Endothelial cell of umbilical vein (primary cell): ENCODE data around the gene FAM50B. TPM values are rescaled to one million over a fixed set of nuclear protein-coding genes. Genes with fewer than 3 reads are reported as not detected.

Experiments used
- BruUV-seq: library from RNA; stranded (reverse); fragments of 400-500 nt; replicated peaks from 2 replicates; lab custom pipeline; 2021; lab: Mats Ljungman, UMichigan
- CTCF ChIA-PET: fragments of 300-600, 350-600 bp; sonication (Branson Sonifier 250); formaldehyde crosslinking; loops from one replicate; lab custom pipeline; 2021; ENCODE audit warnings: antibody characterized with exemption, inconsistent platforms; lab: Charles Lee
- POLR2A ChIA-PET: fragments of 300-600, 350-600 bp; sonication (Branson Sonifier 250); formaldehyde crosslinking; loops from one replicate; lab custom pipeline; 2021; ENCODE audit warnings: antibody characterized with exemption, inconsistent platforms; lab: Charles Lee
- DNase-seq: peaks from one replicate; pipeline ENCODE4 v3.0.0-alpha.2; 2011; ENCODE audit warnings: low read depth, low spot score
- FAIRE-seq: peaks from 2 replicates; lab custom pipeline; 2011; peaks lifted over from hg19 to GRCh38; lab: Jason Lieb, UNC
- H2AFZ ChIP-seq: 2 replicates; pipeline ENCODE4 v1.6.0; 2012; ENCODE audit warnings: low read depth, low read length, control low read depth, inconsistent platforms
- H3K27ac ChIP-seq: 2 replicates; pipeline ENCODE4 v1.5.1; 2011; ENCODE audit warnings: low read depth, mild to moderate bottlenecking, control low read depth, low read length, moderate library complexity; ENCODE audit not compliant: insufficient read depth
- H3K27me3 ChIP-seq, 2 experiments: 2 replicates each; pipeline versions ENCODE4 v1.6.0 to v1.6.1; 2011; ENCODE audit warnings: low read length in 2 of 2, mixed read lengths in 1 of 2; ENCODE audit not compliant: control insufficient read depth in 2 of 2, insufficient read depth in 2 of 2
- H3K36me3 ChIP-seq, 2 experiments: 2 replicates in 1 of 2; 3 replicates in 1 of 2; pipeline ENCODE4 v1.5.1; 2011; ENCODE audit warnings: low read length in 2 of 2, mild to moderate bottlenecking in 1 of 2, moderate library complexity in 1 of 2; ENCODE audit not compliant: control insufficient read depth in 2 of 2, insufficient read depth in 2 of 2; ENCODE audit errors: extremely low read depth in 1 of 2
- H3K4me1 ChIP-seq: 3 replicates; pipeline ENCODE4 v1.5.1; 2011; ENCODE audit warnings: mild to moderate bottlenecking, low read length; ENCODE audit not compliant: control insufficient read depth, insufficient read depth; ENCODE audit errors: extremely low read depth
- H3K4me2 ChIP-seq: 2 replicates; pipeline ENCODE4 v1.6.1; 2011; ENCODE audit warnings: low read length, control low read depth, mixed read lengths; ENCODE audit not compliant: insufficient read depth
- H3K4me3 ChIP-seq, 3 experiments: fragments of 200-600 bp in 1 of 3; sonication (generic), shearing (Covaris generic) in 1 of 3; replicated peaks in 1 of 3; 2 replicates each; pipeline ENCODE4 v1.5.1; 2011 to 2016; ENCODE audit warnings: control low read depth in 3 of 3, low read length in 3 of 3, mild to moderate bottlenecking in 2 of 3, inconsistent platforms in 1 of 3, low read depth in 1 of 3, moderate library complexity in 1 of 3; ENCODE audit not compliant: insufficient read depth in 1 of 3
- H3K79me2 ChIP-seq: 2 replicates; pipeline ENCODE4 v1.6.0; 2012; ENCODE audit warnings: low read length, inconsistent platforms; ENCODE audit not compliant: control insufficient read depth, insufficient read depth
- H3K9ac ChIP-seq: replicated peaks from 2 replicates; pipeline ENCODE3; 2011; ENCODE audit warnings: low read length, control low read depth; ENCODE audit not compliant: insufficient read depth; ENCODE audit errors: extremely low read depth
- H3K9me1 ChIP-seq: replicated peaks from 3 replicates; pipeline ENCODE4 v1.6.0; 2011; ENCODE audit warnings: mild to moderate bottlenecking, low read length; ENCODE audit not compliant: control insufficient read depth, insufficient read depth; ENCODE audit errors: extremely low read depth
- H3K9me3 ChIP-seq: replicated peaks from 2 replicates; pipeline ENCODE4 v1.5.1; 2012; ENCODE audit warnings: low read length, inconsistent platforms; ENCODE audit not compliant: control insufficient read depth, insufficient read depth
- H4K20me1 ChIP-seq: replicated peaks from 2 replicates; pipeline ENCODE3; 2011; ENCODE audit warnings: mild to moderate bottlenecking, low read length; ENCODE audit not compliant: control insufficient read depth, insufficient read depth; ENCODE audit errors: extremely low read depth
- CTCF ChIP-seq, 2 donors: IDR thresholded peaks; 1 replicate in 1 of 2; 2 replicates in 1 of 2; pipeline ENCODE4 v1.5.1; 2011; ENCODE audit warnings: low read length in 2 of 2, mild to moderate bottlenecking in 2 of 2, moderate library complexity in 2 of 2, control low read depth in 1 of 2, inconsistent platforms in 1 of 2, low read depth in 1 of 2; ENCODE audit not compliant: insufficient read depth in 1 of 2; ENCODE audit errors: extremely low read depth in 1 of 2
- EZH2 ChIP-seq: IDR thresholded peaks from 2 replicates; pipeline ENCODE4 v1.6.1; 2012; ENCODE audit warnings: borderline replicate concordance, low read depth, mild to moderate bottlenecking, moderate library complexity, low read length, inconsistent platforms; ENCODE audit not compliant: severe bottlenecking
- FOS ChIP-seq: IDR thresholded peaks from 2 replicates; pipeline ENCODE4 v1.6.1; 2011; ENCODE audit warnings: mild to moderate bottlenecking, low read length, moderate library complexity, borderline replicate concordance; ENCODE audit not compliant: insufficient read depth
- GATA2 ChIP-seq: IDR thresholded peaks from 2 replicates; pipeline ENCODE4 v1.7.0; 2011; ENCODE audit warnings: low read depth, mild to moderate bottlenecking, moderate library complexity, mixed read lengths, low read length; ENCODE audit not compliant: insufficient read length, insufficient read depth
- JUN ChIP-seq: IDR thresholded peaks from 2 replicates; pipeline ENCODE4 v1.6.1; 2011; ENCODE audit warnings: borderline replicate concordance, low read depth; ENCODE audit not compliant: insufficient read length, insufficient read depth
- MAX ChIP-seq: IDR thresholded peaks from 2 replicates; pipeline ENCODE4 v1.6.1; 2011; ENCODE audit not compliant: insufficient read depth, insufficient read length
- MYC ChIP-seq: IDR thresholded peaks from one replicate; pipeline ENCODE4 v1.6.1; 2011; ENCODE audit warnings: mild to moderate bottlenecking, low read depth, low read length
- POLR2A ChIP-seq: IDR thresholded peaks from 2 replicates; pipeline ENCODE4 v1.6.1; 2012; ENCODE audit warnings: low read depth, mild to moderate bottlenecking, control low read depth, low read length
- POLR2AphosphoS5 ChIP-seq: IDR thresholded peaks from 2 replicates; pipeline ENCODE4 v1.6.1; 2012; ENCODE audit warnings: low read depth, mild to moderate bottlenecking, control low read depth, low read length, moderate library complexity; ENCODE audit not compliant: insufficient read depth
- dilution Hi-C: fragments of 300-500 bp; cut with MboI; formaldehyde crosslinking; loops from one replicate; pipeline ENCODE4 v1.15.0; 2019; ENCODE audit warnings: low sequenced_read_pairs; ENCODE audit not compliant: extremely low pct_ligation_motif_present
- intact Hi-C: fragments of 100-400 bp; cut with micrococcal nuclease; formaldehyde crosslinking; loops from one replicate; pipeline ENCODE4 v1.10.0; 2022
- polyA plus RNA-seq, 4 experiments: library from polyadenylated mRNA; depleted of rRNA in 3 of 4; stranded (reverse) in 3 of 4; unstranded in 1 of 4; fragments of >200 nt; gene quantifications; 2 replicates each; pipeline versions ENCODE4 v1.2.1 to v1.2.3, GENCODE V29; 2011 to 2012; ENCODE audit warnings: missing spikeins in 1 of 4
- total RNA-seq: library from RNA; stranded (reverse); gene quantifications from 2 replicates; pipeline ENCODE4 v1.2.3, GENCODE V29; 2021

The FAM50B gene
- total and polyA plus RNA-seq, 2 donors (not counting 3 experiments of a cell fraction or from before 2014, with no cell fraction given) = 10.0 to 14.1 TPM

GRCh38 chr6:3814539-3814938, 34.6 kb upstream of the FAM50B start:
- Histone ChIP-seq H3K9me3 (no peaks in the 10 kb centered on the region), H3K9ac (no peak overlapping the region), H3K27me3 (no peaks in the 10 kb centered on the region), H3K4me2 (no peak overlapping the region), H3K27ac (no peak overlapping the region), H3K36me3 (no peaks in the 10 kb centered on the region), H3K4me3 (no peak overlapping the region), H2AFZ (no peak overlapping the region), H3K79me2 (no peaks in the 10 kb centered on the region), H4K20me1 (no peaks in the 10 kb centered on the region), H3K4me1 (peaks cover 32% of the 10 kb centered on the region), H3K9me1 (no peaks in the 10 kb centered on the region)
- CTCF ChIA-PET = interaction anchor here (0.8 to 2.1 kb wide), 9 partner anchors 8 to 164 kb away, joined by 3 to 10 read pairs (median 4); partner anchors contain the start of gene FAM50B
- intact Hi-C loops = no loop called here
- no peak for FAIRE-seq
- no TSS peak for BruUV-seq
- POLR2A ChIA-PET = interaction anchor here (3.2 kb wide), 1 partner anchor 11 kb away, joined by 12 read pairs; no protein-coding TSS in a partner anchor
- dilution Hi-C loops = no loop called here
- DNase-seq = no peak
- TF ChIP-seq POLR2A = no peak
- no peak for TF ChIP-seq POLR2AphosphoS5
- no peak for TF ChIP-seq MYC
- no peak for TF ChIP-seq JUN
- no peak for TF ChIP-seq CTCF (IDR thresholded peaks at IDR 0.05; ENCODE audit: extremely low read depth in 1 of 2, insufficient read depth in 1 of 2, low read depth in 1 of 2, low read length in 2 of 2)
- no peak for TF ChIP-seq EZH2
- TF ChIP-seq MAX = no peak
- TF ChIP-seq FOS = no peak
- no peak for TF ChIP-seq GATA2
